Measurements from ENCODE around the gene LCT.
A peak's percentile ranks its signal among the peaks of the same experiment; 100 is the strongest.

The LCT gene

DNA sequence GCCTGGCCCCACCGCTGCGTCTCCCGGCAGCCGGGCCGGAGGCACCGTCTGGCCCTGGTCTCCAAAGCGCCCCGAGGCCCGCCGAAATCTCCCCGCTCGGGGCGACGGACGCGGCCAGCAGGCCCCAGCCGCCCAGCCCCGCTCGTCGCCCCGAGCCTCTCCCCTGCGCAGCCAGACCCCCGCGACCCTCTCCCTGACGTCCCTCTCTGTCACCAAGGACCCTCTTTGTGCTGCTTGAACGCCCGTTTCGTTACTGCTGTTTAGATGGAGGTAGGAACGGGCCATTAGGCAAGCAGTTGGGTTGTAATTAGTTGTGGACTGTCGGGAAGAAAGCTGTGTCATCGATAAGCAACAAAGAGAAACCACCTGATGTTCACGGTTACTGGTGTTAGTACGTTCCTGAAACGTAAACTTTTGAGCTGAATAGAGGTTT is 94.6 kb downstream of the LCT start:
- peak; percentile 48 for DNase-seq (ENCODE audit: low spot score)

DNA sequence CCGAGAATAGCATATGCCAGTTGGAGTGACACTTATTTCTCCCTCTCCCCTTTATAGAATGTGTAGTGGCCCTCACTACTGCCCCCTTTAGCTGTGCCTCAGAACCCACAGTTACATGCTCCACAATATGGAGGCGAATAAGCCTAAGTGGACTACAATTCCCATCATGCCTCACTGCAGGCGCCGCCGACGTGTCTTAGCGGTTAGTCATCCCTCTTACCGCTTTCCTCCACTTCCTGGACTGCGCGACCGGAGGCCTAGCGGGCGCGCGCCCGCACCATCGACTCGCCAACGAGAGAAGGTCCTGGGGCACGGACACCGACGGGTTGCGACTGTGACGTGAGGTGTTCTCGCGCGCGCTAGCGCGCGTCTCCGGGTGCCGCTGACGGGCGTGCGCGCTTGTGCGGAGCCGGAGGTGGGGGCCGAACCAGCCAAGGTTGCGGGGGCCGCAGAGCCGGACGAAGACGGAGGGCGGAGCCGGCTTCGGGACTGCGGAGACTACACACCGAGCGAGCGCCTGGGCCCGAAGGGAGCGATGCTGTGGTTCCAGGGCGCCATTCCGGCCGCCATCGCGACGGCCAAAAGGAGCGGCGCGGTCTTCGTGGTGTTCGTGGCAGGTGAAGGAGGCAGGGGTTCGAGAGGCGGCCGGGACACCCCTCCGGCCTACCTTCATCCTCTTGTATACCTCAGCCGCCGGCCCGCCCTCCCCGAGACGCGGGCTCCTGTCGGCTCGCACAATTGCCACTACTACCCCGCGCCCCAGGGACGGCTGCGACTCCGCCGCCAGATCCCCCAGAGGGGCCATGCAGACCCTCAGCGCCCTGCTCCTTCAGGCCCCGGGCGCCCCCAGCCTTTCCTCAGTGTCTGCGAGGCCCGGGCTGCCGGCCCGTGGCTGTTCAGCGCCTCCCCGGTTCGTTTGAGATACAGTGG is 95.3 kb downstream of the LCT start, which contains the start of gene UBXN4:
TSS of gene UBXN4 (plus strand) at position 461 of the 930 bp plus-strand sequence. CDS start at position 536, 75 bp downstream.
- peak; percentile 96 for DNase-seq (ENCODE audit: low spot score)

DNA sequence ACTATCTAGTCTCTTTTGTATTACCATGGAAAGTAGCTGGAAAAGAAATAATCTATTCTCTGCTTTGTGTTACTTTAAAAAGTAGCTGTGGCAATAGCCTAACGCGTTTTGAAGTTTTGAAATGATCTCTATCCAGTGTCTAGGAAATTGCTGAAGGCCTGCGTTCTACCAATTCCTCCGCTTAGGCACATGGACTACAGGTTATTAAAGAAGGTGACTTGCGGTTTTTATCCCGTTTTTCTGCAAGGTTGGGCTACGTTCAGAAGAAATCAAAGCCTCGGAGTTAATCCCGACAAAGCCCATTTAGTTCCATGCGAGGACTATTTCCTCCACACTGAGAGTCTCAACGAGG is 96.0 kb downstream of the LCT start:
- no peak for DNase-seq (ENCODE audit: low spot score)

DNA sequence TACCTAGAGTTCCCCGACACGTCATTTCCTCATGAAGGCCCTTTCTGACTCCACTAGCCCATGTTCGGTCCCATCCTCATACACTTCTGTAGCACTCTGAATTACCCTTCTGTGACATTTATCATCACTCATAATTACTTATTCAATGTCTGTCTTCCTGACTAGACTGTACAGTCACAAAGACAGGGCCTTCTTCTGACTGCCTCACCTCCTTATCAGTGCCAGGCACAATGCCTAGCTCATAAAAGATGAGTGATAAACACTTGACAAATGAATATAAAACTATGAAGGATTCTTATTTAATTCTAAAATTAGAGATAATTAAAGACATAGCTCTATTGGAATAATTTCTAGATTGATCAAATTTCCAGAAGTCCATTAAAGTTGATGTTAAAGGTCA is 96.8 kb downstream of the LCT start:
- DNase-seq (ENCODE audit: low spot score): no peak
